Germinal center (tissue), 1 donor: Measurements from ENCODE around the gene KCNK17.

Experiments used
- DNase-seq: peaks from one replicate; pipeline ENCODE4 v3.0.0; 2012; ENCODE audit warnings: mixed read lengths, low spot score

The KCNK17 gene

GRCh38 chr6:39314273-39314795 is at the start of gene KCNK17:
Gene KCNK17 (minus strand): TSS chr6:39314419. CDS start chr6:39314320, 99 bp downstream.
- no peak for DNase-seq

- DNase-seq = no peak
These were observed 49.1 kb upstream of the KCNK17 start for GRCh38 chr6:39363280-39363679.

GRCh38 chr6:39362487-39362865 is 48.3 kb upstream of the KCNK17 start:
- no peak for DNase-seq

GRCh38 chr6:39361657-39362486 is 47.7 kb upstream of the KCNK17 start:
- peak; percentile 68 for DNase-seq

GRCh38 chr6:39360378-39360777 is 46.2 kb upstream of the KCNK17 start:
- DNase-seq = no peak

- DNase-seq = no peak
These were observed 43.9 kb upstream of the KCNK17 start for GRCh38 chr6:39357998-39358686.

GRCh38 chr6:39353698-39354315 is 39.6 kb upstream of the KCNK17 start:
- DNase-seq = no peak

- no peak for DNase-seq
These were observed 36.7 kb upstream of the KCNK17 start for GRCh38 chr6:39350723-39351505.

GRCh38 chr6:39348740-39349139 is 34.5 kb upstream of the KCNK17 start:
- DNase-seq = no peak

- DNase-seq = peak; percentile 72
These were observed 33.8 kb upstream of the KCNK17 start for GRCh38 chr6:39347906-39348585.

GRCh38 chr6:39347206-39347605 is 33.0 kb upstream of the KCNK17 start:
- no peak for DNase-seq

- no peak for DNase-seq
These were observed 30.6 kb upstream of the KCNK17 start for GRCh38 chr6:39344821-39345280.

GRCh38 chr6:39343396-39343870 is 29.2 kb upstream of the KCNK17 start:
- DNase-seq = no peak

GRCh38 chr6:39342692-39343395 is 28.6 kb upstream of the KCNK17 start:
- DNase-seq = peak; percentile 20

- DNase-seq = no peak
These were observed 27.7 kb upstream of the KCNK17 start for GRCh38 chr6:39341937-39342336.

GRCh38 chr6:39341352-39341751 is 27.1 kb upstream of the KCNK17 start:
- DNase-seq = no peak

- DNase-seq = no peak
These were observed 25.8 kb upstream of the KCNK17 start for GRCh38 chr6:39339868-39340550.

GRCh38 chr6:39339096-39339867 is 25.1 kb upstream of the KCNK17 start:
- DNase-seq = no peak

GRCh38 chr6:39338397-39338796 is 24.2 kb upstream of the KCNK17 start:
- no peak for DNase-seq
